Liver (tissue), 9 donors: ENCODE data around the gene EOGT. TPM values are rescaled to one million over a fixed set of nuclear protein-coding genes. Genes with fewer than 3 reads are reported as not detected.

ENCODE experiments used
- DNase-seq: peaks from one replicate; pipeline ENCODE4 v3.0.0-alpha.2; 2017; ENCODE audit warnings: low spot score
- H3K27ac ChIP-seq, 2 donors: one replicate each; pipeline ENCODE4 v1.7.0; 2013; ENCODE audit warnings: inconsistent platforms in 2 of 2, low read length in 2 of 2, control low read depth in 1 of 2, low read depth in 1 of 2, mild to moderate bottlenecking in 1 of 2
- H3K27me3 ChIP-seq, 4 donors: one replicate each; pipeline versions ENCODE4 v1.6.1 to v1.7.0; 2013; ENCODE audit warnings: low read length in 3 of 4, inconsistent platforms in 1 of 4, mild to moderate bottlenecking in 1 of 4, moderate library complexity in 1 of 4; ENCODE audit not compliant: control insufficient read depth in 4 of 4, insufficient read depth in 4 of 4
- H3K36me3 ChIP-seq, 4 donors: one replicate each; pipeline versions ENCODE4 v1.6.1 to v1.7.0; 2013; ENCODE audit warnings: low read length in 3 of 4, mild to moderate bottlenecking in 3 of 4, low read depth in 1 of 4, moderate library complexity in 1 of 4; ENCODE audit not compliant: control insufficient read depth in 4 of 4, insufficient read depth in 3 of 4
- H3K4me1 ChIP-seq, 4 donors: one replicate each; pipeline versions ENCODE4 v1.6.1 to v1.7.0; 2013; ENCODE audit warnings: low read length in 3 of 4, mild to moderate bottlenecking in 3 of 4, moderate library complexity in 1 of 4; ENCODE audit not compliant: control insufficient read depth in 4 of 4, insufficient read depth in 4 of 4
- H3K4me3 ChIP-seq, 3 donors: one replicate each; pipeline versions ENCODE4 v1.6.1 to v1.7.0; 2013; ENCODE audit warnings: low read length in 3 of 3, control low read depth in 1 of 3, low read depth in 1 of 3, mild to moderate bottlenecking in 1 of 3
- H3K9ac ChIP-seq, 2 donors: one replicate each; pipeline ENCODE4 v1.7.0; 2013; ENCODE audit warnings: low read length in 2 of 2, mild to moderate bottlenecking in 2 of 2, moderate library complexity in 2 of 2, control low read depth in 1 of 2, low read depth in 1 of 2
- H3K9me3 ChIP-seq, 4 donors: one replicate each; pipeline versions ENCODE4 v1.6.1 to v1.7.0; 2013; ENCODE audit warnings: low read length in 3 of 4; ENCODE audit not compliant: control insufficient read depth in 4 of 4
- ATF3 ChIP-seq: IDR thresholded peaks from 2 replicates; pipeline ENCODE4 v1.6.1; 2016; ENCODE audit warnings: antibody characterized with exemption
- EGR1 ChIP-seq, 2 donors: IDR thresholded peaks; 2 replicates each; pipeline ENCODE4 v1.6.1; 2016 to 2018; ENCODE audit warnings: antibody characterized with exemption in 2 of 2, low read depth in 2 of 2
- FOXA1 ChIP-seq: IDR thresholded peaks from 2 replicates; pipeline ENCODE4 v1.6.1; 2016; ENCODE audit warnings: antibody characterized with exemption
- FOXA2 ChIP-seq: IDR thresholded peaks from 2 replicates; pipeline ENCODE4 v1.6.1; 2016; ENCODE audit warnings: antibody characterized with exemption
- GABPA ChIP-seq, 2 donors: IDR thresholded peaks in 1 of 2; conservative IDR thresholded peaks in 1 of 2; 2 replicates each; pipeline ENCODE4 v1.6.1; 2016; ENCODE audit warnings: antibody characterized with exemption in 2 of 2, mild to moderate bottlenecking in 1 of 2, moderate library complexity in 1 of 2
- HNF4A ChIP-seq, 2 donors: conservative IDR thresholded peaks; 2 replicates each; pipeline ENCODE4 v1.6.1; 2016; ENCODE audit warnings: antibody characterized with exemption in 2 of 2, mild to moderate bottlenecking in 2 of 2
- HNF4G ChIP-seq: IDR thresholded peaks from 2 replicates; pipeline ENCODE4 v1.6.1; 2016; ENCODE audit warnings: antibody characterized with exemption
- JUND ChIP-seq, 2 donors: IDR thresholded peaks; 2 replicates each; pipeline ENCODE4 v1.6.1; 2016; ENCODE audit warnings: antibody characterized with exemption in 2 of 2
- MAX ChIP-seq: IDR thresholded peaks from 2 replicates; pipeline ENCODE4 v1.6.1; 2016; ENCODE audit warnings: antibody characterized with exemption
- NR2F2 ChIP-seq: IDR thresholded peaks from 2 replicates; pipeline ENCODE4 v1.6.1; 2016; ENCODE audit warnings: antibody characterized with exemption
- RAD21 ChIP-seq, 2 donors: IDR thresholded peaks; 2 replicates each; pipeline ENCODE4 v1.6.1; 2016; ENCODE audit warnings: antibody characterized with exemption in 2 of 2, mild to moderate bottlenecking in 2 of 2
- REST ChIP-seq: IDR thresholded peaks from 2 replicates; pipeline ENCODE4 v1.6.1; 2016; ENCODE audit warnings: antibody characterized with exemption, mild to moderate bottlenecking
- RXRA ChIP-seq, 2 donors: IDR thresholded peaks; 2 replicates each; pipeline ENCODE4 v1.6.1; 2017 to 2018; ENCODE audit warnings: antibody characterized with exemption in 2 of 2, mild to moderate bottlenecking in 1 of 2
- SP1 ChIP-seq: IDR thresholded peaks from 2 replicates; pipeline ENCODE4 v1.6.1; 2018; ENCODE audit warnings: antibody characterized with exemption, mild to moderate bottlenecking
- YY1 ChIP-seq: IDR thresholded peaks from 2 replicates; pipeline ENCODE4 v1.6.1; 2016; ENCODE audit warnings: antibody characterized with exemption, mild to moderate bottlenecking
- ZBTB33 ChIP-seq: IDR thresholded peaks from 2 replicates; pipeline ENCODE4 v1.6.1; 2016; ENCODE audit warnings: antibody characterized with exemption
- WGBS: extraction: QIAGEN DNeasy Blood & Tissue Kit; methylation state at CpG from one replicate; pipeline ENCODE4 v1.1.7; 2013; 5-methylcytosine and 5-hydroxymethylcytosine counted together
- polyA plus RNA-seq, 2 donors: library from polyadenylated mRNA; stranded (reverse) in 1 of 2; unstranded in 1 of 2; fragments of 200-250 nt in 1 of 2; fragments of >200 nt in 1 of 2; fragmentation: Nextera tagmentation in 1 of 2; extraction: Ambion mirVana in 1 of 2; gene quantifications; one replicate each; pipeline versions ENCODE4 v1.2.1 to v1.2.3, GENCODE V29; 2013 to 2015
- total RNA-seq, 2 donors: library from RNA; depleted of rRNA; stranded (reverse); fragments of >200 nt; gene quantifications; one replicate each; pipeline ENCODE4 v1.2.3, GENCODE V29; 2014
- TF ChIP-seq, protein P1 (sequence below): fragments of 150-350 bp; IDR thresholded peaks from 2 replicates; pipeline ENCODE4 v1.5.1; 2017; ENCODE audit warnings: improper control_type of control experiment, low read depth, low read length; ENCODE audit not compliant: missing input control
- donor health status: healthy.
- donor health status: healthy.
- donor health status: healthy.
- donor health status: healthy.
- donor health status: healthy.

EOGT gene
- total and polyA plus RNA-seq, 4 donors: 2.6 to 7.5 (median 5.1) TPM

DNA sequence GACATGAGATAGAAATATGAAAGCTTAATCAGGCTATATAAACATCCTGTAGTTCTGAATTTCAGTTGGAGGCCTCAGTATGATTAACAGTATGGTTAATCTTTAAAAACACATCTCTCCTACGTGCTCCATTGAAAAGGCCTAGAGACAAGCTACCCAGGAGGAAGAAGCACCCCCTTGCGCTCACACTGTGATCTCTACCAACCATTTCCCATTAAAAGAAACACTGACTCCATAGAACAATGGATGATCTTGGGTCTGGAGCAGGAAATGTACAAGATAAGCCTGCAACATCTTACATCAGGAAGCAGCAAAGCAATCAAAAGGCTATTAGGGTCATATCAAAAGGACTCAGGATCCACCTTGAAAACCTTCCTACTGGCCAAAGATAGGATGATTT is 3.4 kb upstream of the EOGT start (continued):
- TF ChIP-seq REST: no peak
- no peak for TF ChIP-seq HNF4A (conservative IDR thresholded peaks at IDR 0.05)

DNA sequence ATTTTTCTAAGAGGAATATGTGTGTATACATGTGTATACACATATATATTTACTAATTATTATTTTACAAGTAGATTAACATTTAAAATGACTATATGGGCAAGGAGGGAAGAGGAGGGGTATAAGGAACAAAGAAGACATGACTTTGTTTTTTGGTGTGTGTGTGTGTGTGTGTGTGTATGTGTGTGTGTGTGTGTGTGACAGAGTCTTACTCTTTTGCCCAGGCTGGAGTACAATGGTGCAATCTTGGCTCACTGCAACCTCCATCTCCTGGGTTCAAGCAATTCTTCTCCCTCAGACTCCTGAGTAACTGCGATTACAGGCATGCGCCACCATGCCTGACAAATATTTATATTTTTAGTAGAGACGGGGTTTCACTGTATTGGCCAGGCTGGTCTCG is 2.6 kb upstream of the EOGT start:
- TF ChIP-seq MAX (no peak), FOXA2 (no peak), YY1 (no peak), NR2F2 (no peak), RAD21 (IDR thresholded peaks at IDR 0.05) (no peak), SP1 (no peak), EGR1 (IDR thresholded peaks at IDR 0.05; ENCODE audit: low read depth in 2 of 2) (no peak), JUND (IDR thresholded peaks at IDR 0.05) (no peak), ZBTB33 (no peak), GABPA (IDR thresholded peaks at IDR 0.05 in 1 of 2, conservative IDR thresholded peaks at IDR 0.05 in 1 of 2) (no peak), HNF4A (conservative IDR thresholded peaks at IDR 0.05) (no peak), FOXA1 (no peak), RXRA (IDR thresholded peaks at IDR 0.05) (no peak), ATF3 (no peak), HNF4G (no peak)
- H3K4me3 ChIP-seq: no peak overlapping the region
- H3K27ac ChIP-seq: no peak overlapping the region
- 98% methylated on average over 4 of the region's 4 CpGs for WGBS
- H3K9me3 ChIP-seq: no peaks in the 10 kb centered on the region
- H3K27me3 ChIP-seq: no peaks in the 10 kb centered on the region
- peaks cover 0 to 2% (median 0%) of the 10 kb centered on the region in 4 donors for H3K36me3 ChIP-seq
- peaks cover 0 to 13% (median 3%) of the 10 kb centered on the region in 4 donors for H3K4me1 ChIP-seq
- no peak overlapping the region for H3K9ac ChIP-seq
- no peak for DNase-seq

GRCh38 chr3:69014022-69014580 is 617 bp upstream of the EOGT start:
- Histone ChIP-seq H3K27me3 (no peaks in the 10 kb centered on the region), H3K4me1 (peaks cover 0 to 13% (median 3%) of the 10 kb centered on the region in 4 donors), H3K36me3 (no peaks in the 10 kb centered on the region), H3K9me3 (no peaks in the 10 kb centered on the region), H3K27ac (peak overlapping the region; percentile 87 to 88), H3K4me3 (peak overlapping the region; percentile 74 to 94 (median 82)), H3K9ac (peak overlapping the region; percentile 24 to 54)
- TF ChIP-seq FOXA2 (no peak), ZBTB33 (no peak)
- TF ChIP-seq, protein P1, sequence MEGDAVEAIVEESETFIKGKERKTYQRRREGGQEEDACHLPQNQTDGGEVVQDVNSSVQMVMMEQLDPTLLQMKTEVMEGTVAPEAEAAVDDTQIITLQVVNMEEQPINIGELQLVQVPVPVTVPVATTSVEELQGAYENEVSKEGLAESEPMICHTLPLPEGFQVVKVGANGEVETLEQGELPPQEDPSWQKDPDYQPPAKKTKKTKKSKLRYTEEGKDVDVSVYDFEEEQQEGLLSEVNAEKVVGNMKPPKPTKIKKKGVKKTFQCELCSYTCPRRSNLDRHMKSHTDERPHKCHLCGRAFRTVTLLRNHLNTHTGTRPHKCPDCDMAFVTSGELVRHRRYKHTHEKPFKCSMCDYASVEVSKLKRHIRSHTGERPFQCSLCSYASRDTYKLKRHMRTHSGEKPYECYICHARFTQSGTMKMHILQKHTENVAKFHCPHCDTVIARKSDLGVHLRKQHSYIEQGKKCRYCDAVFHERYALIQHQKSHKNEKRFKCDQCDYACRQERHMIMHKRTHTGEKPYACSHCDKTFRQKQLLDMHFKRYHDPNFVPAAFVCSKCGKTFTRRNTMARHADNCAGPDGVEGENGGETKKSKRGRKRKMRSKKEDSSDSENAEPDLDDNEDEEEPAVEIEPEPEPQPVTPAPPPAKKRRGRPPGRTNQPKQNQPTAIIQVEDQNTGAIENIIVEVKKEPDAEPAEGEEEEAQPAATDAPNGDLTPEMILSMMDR: no peak
- no peak for DNase-seq
- WGBS: 19% methylated on average over 11 of the region's 11 CpGs
